PC-3 (cell line): ENCODE data around the gene BRI3. TPM values are rescaled to one million over a fixed set of nuclear protein-coding genes. Genes with fewer than 3 reads are reported as not detected.
A peak's percentile ranks its signal among the peaks of the same experiment; 100 is the strongest.

ENCODE experiments used
- ATAC-seq: fragments of 200-7000 bp; cut with Tn5 transposase; 2 replicates; pipeline ENCODE4 v1.9.1; 2020; ENCODE audit warnings: mild to moderate bottlenecking, moderate library complexity
- BruUV-seq: library from RNA; stranded (reverse); fragments of 400-500 nt; replicated peaks from 2 replicates; lab custom pipeline; 2021; lab: Mats Ljungman, UMichigan
- CTCF ChIA-PET: fragments of 300-600 bp; sonication (Branson Sonifier 250); formaldehyde crosslinking; loops from one replicate; lab custom pipeline; 2022; ENCODE audit warnings: antibody characterized with exemption; lab: Charles Lee
- POLR2A ChIA-PET: fragments of 300-600 bp; sonication (Branson Sonifier 250); formaldehyde crosslinking; loops from one replicate; lab custom pipeline; 2022; ENCODE audit warnings: antibody characterized with exemption; ENCODE audit not compliant: unreplicated experiment; lab: Charles Lee
- DNase-seq: peaks from one replicate; pipeline ENCODE4 v3.0.0-alpha.2; 2015
- H2AFZ ChIP-seq: fragments of 300-600 bp; sonication (generic); 2 replicates; pipeline ENCODE4 v1.6.0; 2016; ENCODE audit warnings: antibody characterized with exemption, low read length
- H3F3A ChIP-seq: fragments of 300-600 bp; sonication (generic); one replicate; pipeline ENCODE4 v1.6.0; 2017; ENCODE audit warnings: antibody characterized with exemption, low read length, control low read depth, mild to moderate bottlenecking; ENCODE audit not compliant: unreplicated experiment
- H3K27ac ChIP-seq: fragments of 300-600 bp; sonication (generic); 2 replicates; pipeline ENCODE4 v1.5.1; 2016; ENCODE audit warnings: mild to moderate bottlenecking, low read length
- H3K27me3 ChIP-seq: fragments of 300-600 bp; sonication (generic); 2 replicates; pipeline ENCODE4 v1.6.1; 2016; ENCODE audit warnings: low read length, mixed read lengths
- H3K36me3 ChIP-seq: fragments of 300-600 bp; sonication (generic); 2 replicates; pipeline ENCODE4 v1.6.1; 2016; ENCODE audit warnings: low read depth, mixed run types, low read length, mixed read lengths
- H3K4me1 ChIP-seq: fragments of 300-600 bp; sonication (generic); 2 replicates; pipeline ENCODE4 v1.5.1; 2016; ENCODE audit warnings: low read length; ENCODE audit not compliant: insufficient read depth
- H3K4me2 ChIP-seq: fragments of 300-600 bp; sonication (generic); 2 replicates; pipeline ENCODE4 v1.6.0; 2016; ENCODE audit warnings: low read length
- H3K4me3 ChIP-seq: fragments of 300-600 bp; sonication (generic); 2 replicates; pipeline ENCODE4 v1.5.1; 2016; ENCODE audit warnings: mild to moderate bottlenecking, low read length, mixed read lengths
- H3K79me2 ChIP-seq: fragments of 300-600 bp; sonication (generic); 2 replicates; pipeline ENCODE4 v1.6.1; 2017; ENCODE audit warnings: low read length, mixed read lengths
- H3K9ac ChIP-seq: fragments of 300-600 bp; sonication (generic); 2 replicates; pipeline ENCODE4 v1.6.0; 2016; ENCODE audit warnings: mild to moderate bottlenecking, low read length
- H3K9me2 ChIP-seq: fragments of 300-600 bp; sonication (generic); replicated peaks from 2 replicates; pipeline ENCODE4 v1.6.1; 2016; ENCODE audit warnings: mixed run types, low read length, mixed read lengths
- H3K9me3 ChIP-seq: fragments of 300-600 bp; sonication (generic); 2 replicates; pipeline ENCODE4 v1.6.1; 2016; ENCODE audit warnings: low read length, mixed read lengths
- H4K20me1 ChIP-seq: fragments of 300-600 bp; sonication (generic); 2 replicates; pipeline ENCODE4 v1.6.1; 2016; ENCODE audit warnings: low read length, mixed read lengths
- CTCF ChIP-seq: fragments of 300-600 bp; sonication (generic); conservative IDR thresholded peaks from 2 replicates; pipeline ENCODE4 v1.5.1; 2017; ENCODE audit warnings: antibody characterized with exemption, low read depth, mild to moderate bottlenecking, low read length
- EZH2 ChIP-seq: fragments of 300-600 bp; sonication (generic); IDR thresholded peaks from one replicate; pipeline ENCODE4 v1.6.1; 2017; ENCODE audit warnings: antibody characterized with exemption, mild to moderate bottlenecking, low read length; ENCODE audit not compliant: unreplicated experiment
- EZH2phosphoT487 ChIP-seq: fragments of 300-600 bp; sonication (generic); IDR thresholded peaks from 2 replicates; pipeline ENCODE4 v1.6.1; 2018; ENCODE audit warnings: mild to moderate bottlenecking, antibody characterized with exemption, low read length, borderline replicate concordance
- intact Hi-C: fragments of 100-400 bp; cut with micrococcal nuclease; formaldehyde crosslinking; loops from 2 replicates; pipeline ENCODE4 v1.9.0; 2023
- total RNA-seq: library from RNA; depleted of rRNA; stranded (reverse); fragments of >200 nt; gene quantifications from 2 replicates; pipeline ENCODE4 v1.2.3, GENCODE V29; 2014

BRI3 gene
- total RNA-seq, 1 experiment from 2014 or later = 55.0 TPM

DNA sequence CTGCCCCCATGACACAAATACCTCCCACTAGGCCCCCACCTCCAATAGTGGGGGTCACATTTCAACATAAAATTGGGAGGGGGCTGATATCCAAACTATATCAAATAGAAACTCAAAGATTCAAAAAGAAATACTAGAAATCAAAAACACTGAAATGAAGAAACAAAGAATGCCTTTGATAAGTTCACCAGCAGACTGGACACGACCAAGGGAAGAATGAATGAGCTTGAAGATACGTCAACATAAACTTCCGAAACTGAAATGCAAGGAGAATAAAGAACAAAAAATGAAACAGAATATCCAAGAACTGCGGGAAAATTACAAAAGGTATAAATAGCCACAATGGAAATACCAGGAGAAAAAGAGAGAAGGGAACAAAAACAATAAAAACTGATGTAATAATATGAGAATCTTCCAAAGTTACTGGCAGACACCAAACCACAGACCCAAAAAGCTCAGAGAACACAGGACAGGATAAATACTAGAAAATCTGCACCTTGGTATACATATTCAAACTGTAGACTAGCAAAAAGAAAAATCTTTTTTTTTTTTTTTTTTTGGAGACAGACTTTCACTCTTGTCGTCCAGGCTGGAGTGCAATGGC lies 49.5 kb downstream of the BRI3 start:
- intact Hi-C loops = no loop called here
- no peak overlapping the region for H2AFZ ChIP-seq

GRCh38 chr7:98334081-98334480 lies 52.6 kb downstream of the BRI3 start:
- H3K9me2 ChIP-seq = no peaks in the 10 kb centered on the region
- peak; percentile 46; the same call in 1 of the 2 replicates for ATAC-seq
- no peaks in the 10 kb centered on the region for H3K9me3 ChIP-seq
- no peak overlapping the region for H3K4me3 ChIP-seq
- H3K27me3 ChIP-seq = no peaks in the 10 kb centered on the region
- no TSS peak for BruUV-seq
- ChIA-PET CTCF (no interaction called here), POLR2A (no interaction called here)
- no peaks in the 10 kb centered on the region for H3K4me1 ChIP-seq
- no peak overlapping the region for H3K27ac ChIP-seq
- H4K20me1 ChIP-seq = no peaks in the 10 kb centered on the region
- no peaks in the 10 kb centered on the region for H3F3A ChIP-seq
- 0 out of 2 replicates have a peak, but pooled peaks cover 2% of the 10 kb centered on the region for H3K36me3 ChIP-seq
- H3K4me2 ChIP-seq = no peak overlapping the region
- intact Hi-C loops = no loop called here
- H3K79me2 ChIP-seq = 0 out of 2 replicates have a peak, but pooled peaks cover 9% of the 10 kb centered on the region
- DNase-seq = no peak
- no peak for TF ChIP-seq CTCF
- no peak for TF ChIP-seq EZH2
- TF ChIP-seq EZH2phosphoT487 = no peak
- no peak overlapping the region for H3K9ac ChIP-seq
- H2AFZ ChIP-seq = no peak overlapping the region

More for the DNA sequence above, 49.5 kb downstream of the BRI3 start:
- Histone ChIP-seq H3F3A (no peaks in the 10 kb centered on the region), H3K4me1 (no peaks in the 10 kb centered on the region), H3K79me2 (peaks cover 9% of the 10 kb centered on the region; the same call in 1 of the 2 replicates), H3K9me3 (no peaks in the 10 kb centered on the region), H3K36me3 (peaks cover 2% of the 10 kb centered on the region; the same call in 1 of the 2 replicates), H4K20me1 (no peaks in the 10 kb centered on the region), H3K27ac (no peak overlapping the region), H3K27me3 (no peaks in the 10 kb centered on the region), H3K9me2 (no peaks in the 10 kb centered on the region), H3K4me2 (no peak overlapping the region), H3K4me3 (no peak overlapping the region), H3K9ac (no peak overlapping the region)
- TF ChIP-seq CTCF = no peak
- no peak for TF ChIP-seq EZH2phosphoT487
- TF ChIP-seq EZH2 = no peak
- no TSS peak for BruUV-seq
- ATAC-seq = no peak
- POLR2A ChIA-PET = no interaction called here
- CTCF ChIA-PET = no interaction called here
- no peak for DNase-seq

DNA sequence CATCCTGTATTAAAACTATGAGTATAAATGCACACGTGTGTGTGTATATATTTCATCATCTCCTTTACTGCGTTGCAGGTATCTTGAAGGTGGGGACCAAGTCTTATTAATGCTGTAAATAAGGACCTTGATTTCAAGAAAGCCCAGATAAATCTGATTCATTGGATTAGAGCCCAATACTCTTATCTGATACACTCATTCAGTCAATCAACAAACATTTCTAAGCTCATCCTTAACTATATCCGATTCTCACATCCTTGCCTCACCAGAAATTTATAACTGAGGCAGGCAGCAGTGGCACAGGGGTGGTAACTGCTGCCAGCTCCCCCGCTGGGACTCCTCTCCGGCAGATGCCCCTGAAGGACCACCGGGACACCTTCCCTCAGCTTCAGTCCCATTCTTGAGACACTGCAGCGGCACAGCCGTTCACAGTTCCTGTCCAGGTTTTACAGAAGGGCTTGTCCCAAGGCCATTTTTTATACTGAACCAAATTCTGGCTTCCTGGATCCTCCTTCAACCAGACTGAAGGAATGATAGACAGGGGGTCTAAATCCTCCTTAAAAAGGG lies 54.0 kb downstream of the BRI3 start:
- Histone ChIP-seq H3K79me2 (0 out of 2 replicates have a peak, but pooled peaks cover 4% of the 10 kb centered on the region), H3K4me3 (no peak overlapping the region), H3K4me2 (no peak overlapping the region), H3F3A (no peaks in the 10 kb centered on the region), H3K9me2 (no peaks in the 10 kb centered on the region), H3K4me1 (no peaks in the 10 kb centered on the region), H2AFZ (no peak overlapping the region), H4K20me1 (no peaks in the 10 kb centered on the region), H3K27me3 (no peaks in the 10 kb centered on the region), H3K27ac (no peak overlapping the region), H3K36me3 (0 out of 2 replicates have a peak, but pooled peaks cover 2% of the 10 kb centered on the region), H3K9me3 (no peaks in the 10 kb centered on the region), H3K9ac (no peak overlapping the region)
- intact Hi-C loops = no loop called here
- no peak for TF ChIP-seq EZH2phosphoT487
- TF ChIP-seq CTCF = no peak
- TF ChIP-seq EZH2 = no peak
- DNase-seq (no peak), ATAC-seq (no peak)
- CTCF ChIA-PET = no interaction called here
- POLR2A ChIA-PET = no interaction called here
- BruUV-seq = no TSS peak
